Astrocyte of the hippocampus (primary cell): ENCODE results near the gene ACOT8.
"Not testable (repeated sequence)": the region's sequence is repeated elsewhere in the genome, so short reads cannot be mapped to it uniquely, and the experiment has no call there.

Experiments
- DNase-seq: peaks from one replicate; pipeline ENCODE4 v3.0.0; 2011; ENCODE audit warnings: low read depth, low spot score

Gene ACOT8

GRCh38 chr20:45887346-45887715 is 30.1 kb upstream of the ACOT8 start, which contains the start of gene SPATA25:
SPATA25 (minus strand) TSS chr20:45887622; CDS start chr20:45887590, 32 bp downstream.
- no peak for DNase-seq

- DNase-seq = no peak
Measured at GRCh38 chr20:45886590-45887345, 29.6 kb upstream of the ACOT8 start.

- no peak for DNase-seq
Measured at GRCh38 chr20:45883100-45883469, 25.9 kb upstream of the ACOT8 start.

GRCh38 chr20:45882469-45883099 is 25.4 kb upstream of the ACOT8 start:
- DNase-seq = no peak

GRCh38 chr20:45880988-45881788 is 24.0 kb upstream of the ACOT8 start, which contains the start of gene ZSWIM1:
ZSWIM1 (plus strand) TSS chr20:45881227; CDS start chr20:45882593, 1,366 bp downstream.
- peak; percentile 100 for DNase-seq

GRCh38 chr20:45878076-45878761 is 21.0 kb upstream of the ACOT8 start:
- no peak for DNase-seq

GRCh38 chr20:45874576-45874975 is 17.4 kb upstream of the ACOT8 start:
- no peak for DNase-seq

GRCh38 chr20:45874104-45874481 is 16.9 kb upstream of the ACOT8 start:
- DNase-seq = not testable (repeated sequence)

- DNase-seq = no peak
Measured at GRCh38 chr20:45873409-45874103, 16.4 kb upstream of the ACOT8 start.

- no peak for DNase-seq
Measured at GRCh38 chr20:45872626-45873025, 15.4 kb upstream of the ACOT8 start.

- peak; percentile 79 for DNase-seq
Measured at GRCh38 chr20:45867819-45868176, 10.6 kb upstream of the ACOT8 start.

- no peak for DNase-seq
Measured at GRCh38 chr20:45867136-45867818, 10.1 kb upstream of the ACOT8 start.

- no peak for DNase-seq
Measured at GRCh38 chr20:45866454-45866853, 9.3 kb upstream of the ACOT8 start.

- DNase-seq = no peak
Measured at GRCh38 chr20:45863543-45864470, 6.6 kb upstream of the ACOT8 start.

- peak; percentile 57 for DNase-seq
Measured at GRCh38 chr20:45861221-45862075, 4.3 kb upstream of the ACOT8 start.

GRCh38 chr20:45860560-45861220 is 3.5 kb upstream of the ACOT8 start:
- DNase-seq = peak; percentile 16

- DNase-seq = no peak
Measured at GRCh38 chr20:45859916-45860315, 2.7 kb upstream of the ACOT8 start.

- no peak for DNase-seq
Measured at GRCh38 chr20:45857882-45858216, 657 bp upstream of the ACOT8 start.
